Measurements from ENCODE around the gene C22orf39. TPM values are rescaled to one million over a fixed set of nuclear protein-coding genes. Genes with fewer than 3 reads are reported as not detected.

Gene C22orf39
- total and polyA plus RNA-seq, 2 donors (not counting 1 experiment from before 2014, with no cell fraction given) = 15.9 to 16.2 TPM

DNA sequence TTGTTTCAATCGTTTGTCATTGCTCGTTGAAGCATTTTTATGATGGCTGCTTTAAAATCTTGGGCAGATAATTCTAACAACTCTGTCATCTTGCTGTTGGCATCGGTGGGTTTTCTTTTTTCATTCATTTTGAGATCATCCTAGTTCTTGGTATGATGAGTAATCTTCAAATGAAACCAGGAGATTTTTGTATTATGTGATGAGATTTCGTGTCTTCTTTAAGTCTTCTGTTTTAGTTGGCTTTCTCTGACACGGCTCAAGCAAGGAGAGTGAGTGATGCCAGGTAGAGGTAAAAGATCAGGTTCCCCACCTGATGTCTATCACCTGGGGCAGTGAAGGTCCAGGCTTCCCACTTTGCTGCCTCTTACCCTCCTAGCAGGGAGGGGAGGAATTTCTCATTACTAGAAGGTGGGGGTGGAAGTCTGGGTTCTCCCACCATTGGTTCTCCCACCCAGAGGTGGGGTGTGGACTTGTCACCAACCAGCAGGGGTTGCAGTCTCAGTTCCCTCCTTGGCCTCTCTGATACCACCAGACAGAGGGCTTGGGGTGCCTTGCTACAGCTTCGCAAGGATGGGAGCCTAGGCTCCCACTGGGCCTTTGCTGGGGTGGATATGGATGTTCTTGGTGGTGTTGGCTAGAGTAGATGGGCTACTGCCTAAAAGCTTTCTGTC lies 45.1 kb upstream of the C22orf39 start:
- no peak for DNase-seq (ENCODE audit: low read depth in 2 of 2)
- Histone ChIP-seq H4K20me1 (ENCODE audit: control insufficient read depth, extremely low read depth, insufficient read depth, low read length) (no peaks in the 10 kb centered on the region), H3K9ac (ENCODE audit: insufficient read depth, low read length) (no peak overlapping the region), H3K9me3 (ENCODE audit: control insufficient read depth, insufficient read depth, low read depth, low read length) (no peaks in the 10 kb centered on the region), H3K36me3 (ENCODE audit: control insufficient read depth, insufficient read depth, low read length) (peaks cover 1% of the 10 kb centered on the region), H3K27me3 (ENCODE audit: control insufficient read depth, insufficient read depth, low read length) (no peaks in the 10 kb centered on the region), H3K4me2 (ENCODE audit: extremely low read depth, insufficient read depth, low read length) (no peak overlapping the region), H2AFZ (ENCODE audit: low read length) (no peak overlapping the region), H3K27ac (ENCODE audit: insufficient read depth, low read length) (no peak overlapping the region), H3K4me1 (ENCODE audit: control insufficient read depth, extremely low read depth, insufficient read depth, low read length) (peaks cover 3% of the 10 kb centered on the region), H3K4me3 (replicated peaks in 1 of 4; ENCODE audit: control extremely low read depth in 1 of 4, insufficient read depth in 1 of 4, low read depth in 3 of 4, low read length in 4 of 4) (no peak overlapping the region), H3K79me2 (ENCODE audit: control insufficient read depth, insufficient read depth, low read length) (no peaks in the 10 kb centered on the region)
- no peak for TF ChIP-seq EZH2 (IDR thresholded peaks at IDR 0.05; ENCODE audit: low read length, missing control alignments)
- TF ChIP-seq, protein P1, sequence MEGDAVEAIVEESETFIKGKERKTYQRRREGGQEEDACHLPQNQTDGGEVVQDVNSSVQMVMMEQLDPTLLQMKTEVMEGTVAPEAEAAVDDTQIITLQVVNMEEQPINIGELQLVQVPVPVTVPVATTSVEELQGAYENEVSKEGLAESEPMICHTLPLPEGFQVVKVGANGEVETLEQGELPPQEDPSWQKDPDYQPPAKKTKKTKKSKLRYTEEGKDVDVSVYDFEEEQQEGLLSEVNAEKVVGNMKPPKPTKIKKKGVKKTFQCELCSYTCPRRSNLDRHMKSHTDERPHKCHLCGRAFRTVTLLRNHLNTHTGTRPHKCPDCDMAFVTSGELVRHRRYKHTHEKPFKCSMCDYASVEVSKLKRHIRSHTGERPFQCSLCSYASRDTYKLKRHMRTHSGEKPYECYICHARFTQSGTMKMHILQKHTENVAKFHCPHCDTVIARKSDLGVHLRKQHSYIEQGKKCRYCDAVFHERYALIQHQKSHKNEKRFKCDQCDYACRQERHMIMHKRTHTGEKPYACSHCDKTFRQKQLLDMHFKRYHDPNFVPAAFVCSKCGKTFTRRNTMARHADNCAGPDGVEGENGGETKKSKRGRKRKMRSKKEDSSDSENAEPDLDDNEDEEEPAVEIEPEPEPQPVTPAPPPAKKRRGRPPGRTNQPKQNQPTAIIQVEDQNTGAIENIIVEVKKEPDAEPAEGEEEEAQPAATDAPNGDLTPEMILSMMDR (conservative IDR thresholded peaks at IDR 0.05 in 1 of 2, IDR thresholded peaks at IDR 0.05 in 1 of 2; ENCODE audit: low read depth in 1 of 2, low read length in 2 of 2) = no peak

DNA sequence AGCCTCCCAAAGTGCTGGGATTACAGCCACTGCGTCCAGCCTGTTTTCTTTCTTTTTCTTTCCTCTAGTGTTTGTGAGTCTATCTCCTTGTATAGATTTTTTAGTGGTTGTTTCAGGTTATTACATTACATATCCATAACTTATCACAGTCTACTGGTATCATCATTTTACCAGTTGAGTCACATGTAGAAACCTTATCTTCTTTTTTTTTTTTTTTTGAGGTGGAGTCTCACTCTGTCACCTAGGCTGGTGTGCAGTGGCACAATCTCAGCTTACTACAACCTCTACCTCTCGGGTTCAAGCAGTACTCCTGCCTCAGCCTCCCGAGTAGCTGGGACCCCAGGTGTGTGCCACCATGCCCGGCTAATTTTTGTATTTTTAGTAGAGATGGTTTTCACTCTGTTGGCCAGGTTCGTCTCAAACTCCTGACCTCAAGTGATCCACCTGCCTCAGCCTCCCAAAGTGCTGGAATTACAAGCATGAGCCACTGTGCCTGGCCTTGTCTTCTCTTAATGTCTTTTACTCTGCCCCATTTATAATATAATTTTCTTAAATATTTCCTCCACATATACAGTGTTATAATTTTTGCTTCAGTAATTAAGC lies 43.2 kb upstream of the C22orf39 start:
- peaks cover 1% of the 10 kb centered on the region for H3K36me3 ChIP-seq (ENCODE audit: control insufficient read depth, insufficient read depth, low read length)
- no peak overlapping the region for H2AFZ ChIP-seq (ENCODE audit: low read length)
- no peak overlapping the region for H3K27ac ChIP-seq (ENCODE audit: insufficient read depth, low read length)
- no peak for DNase-seq (ENCODE audit: low read depth in 2 of 2)
- H3K79me2 ChIP-seq (ENCODE audit: control insufficient read depth, insufficient read depth, low read length) = no peaks in the 10 kb centered on the region
- H3K27me3 ChIP-seq (ENCODE audit: control insufficient read depth, insufficient read depth, low read length) = no peaks in the 10 kb centered on the region
- TF ChIP-seq EZH2 (IDR thresholded peaks at IDR 0.05; ENCODE audit: low read length, missing control alignments) = no peak
- TF ChIP-seq, protein P1 (conservative IDR thresholded peaks at IDR 0.05 in 1 of 2, IDR thresholded peaks at IDR 0.05 in 1 of 2; ENCODE audit: low read depth in 1 of 2, low read length in 2 of 2) = no peak
- H4K20me1 ChIP-seq (ENCODE audit: control insufficient read depth, extremely low read depth, insufficient read depth, low read length) = no peaks in the 10 kb centered on the region
- H3K4me1 ChIP-seq (ENCODE audit: control insufficient read depth, extremely low read depth, insufficient read depth, low read length) = no peaks in the 10 kb centered on the region
- H3K9me3 ChIP-seq (ENCODE audit: control insufficient read depth, insufficient read depth, low read depth, low read length) = no peaks in the 10 kb centered on the region
- no peak overlapping the region for H3K4me3 ChIP-seq (replicated peaks in 1 of 4; ENCODE audit: control extremely low read depth in 1 of 4, insufficient read depth in 1 of 4, low read depth in 3 of 4, low read length in 4 of 4)
- no peak overlapping the region for H3K9ac ChIP-seq (ENCODE audit: insufficient read depth, low read length)
- no peak overlapping the region for H3K4me2 ChIP-seq (ENCODE audit: extremely low read depth, insufficient read depth, low read length)

DNA sequence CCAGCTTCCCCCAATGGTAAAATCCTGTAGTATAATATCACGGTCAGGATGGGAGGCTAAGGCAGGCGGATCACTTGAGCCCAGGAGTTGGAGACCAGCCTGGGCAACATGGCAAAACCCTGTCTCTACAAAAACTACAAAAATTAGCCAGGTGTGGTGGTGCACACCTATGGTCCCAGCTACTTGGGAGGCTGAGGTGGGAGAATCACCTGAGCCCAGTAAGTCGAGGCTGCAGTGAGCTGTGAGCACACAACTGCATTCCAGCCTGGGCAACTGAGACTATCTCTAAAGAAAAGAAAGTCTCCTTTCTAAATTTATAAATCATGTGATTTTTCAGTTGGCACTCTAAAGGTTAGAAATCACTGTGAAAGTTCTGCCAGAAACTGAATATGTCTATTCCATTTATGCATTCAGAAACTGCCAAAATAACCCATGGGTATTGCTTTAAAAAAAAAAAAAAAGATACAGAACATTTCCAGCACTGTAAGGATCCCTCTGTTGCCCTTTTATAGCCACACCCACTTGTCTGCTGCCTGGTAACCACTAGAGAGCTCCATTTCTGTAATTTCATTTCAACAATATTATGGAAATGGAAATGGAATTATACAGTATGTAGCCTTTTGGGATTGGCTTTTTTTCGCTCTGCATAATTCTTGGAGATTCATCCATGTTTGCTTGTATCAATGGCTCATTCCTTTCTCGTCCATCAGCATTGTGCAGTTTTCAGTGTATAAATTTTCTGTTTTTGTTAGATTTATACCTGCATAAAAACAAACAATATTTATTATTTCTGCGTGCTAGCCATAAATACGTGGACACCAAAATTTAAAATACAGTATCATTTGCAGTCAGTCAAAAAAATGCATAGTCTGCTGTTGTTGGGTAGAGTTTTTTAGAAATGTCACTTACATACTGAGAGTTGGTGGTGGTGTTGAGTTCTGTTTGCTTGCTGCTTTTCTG lies 41.7 kb upstream of the C22orf39 start:
- no peak overlapping the region for H3K9ac ChIP-seq (ENCODE audit: insufficient read depth, low read length)

More for the DNA sequence above, 41.7 kb upstream of the C22orf39 start:
- Histone ChIP-seq H2AFZ (ENCODE audit: low read length) (no peak overlapping the region), H3K4me3 (replicated peaks in 1 of 4; ENCODE audit: control extremely low read depth in 1 of 4, insufficient read depth in 1 of 4, low read depth in 3 of 4, low read length in 4 of 4) (no peak overlapping the region), H3K4me1 (ENCODE audit: control insufficient read depth, extremely low read depth, insufficient read depth, low read length) (no peaks in the 10 kb centered on the region), H3K79me2 (ENCODE audit: control insufficient read depth, insufficient read depth, low read length) (no peaks in the 10 kb centered on the region), H3K36me3 (ENCODE audit: control insufficient read depth, insufficient read depth, low read length) (peaks cover 5% of the 10 kb centered on the region), H3K27ac (ENCODE audit: insufficient read depth, low read length) (no peak overlapping the region), H3K9me3 (ENCODE audit: control insufficient read depth, insufficient read depth, low read depth, low read length) (no peaks in the 10 kb centered on the region), H4K20me1 (ENCODE audit: control insufficient read depth, extremely low read depth, insufficient read depth, low read length) (no peaks in the 10 kb centered on the region), H3K4me2 (ENCODE audit: extremely low read depth, insufficient read depth, low read length) (no peak overlapping the region), H3K27me3 (ENCODE audit: control insufficient read depth, insufficient read depth, low read length) (no peaks in the 10 kb centered on the region)
- no peak for TF ChIP-seq EZH2 (IDR thresholded peaks at IDR 0.05; ENCODE audit: low read length, missing control alignments)
- TF ChIP-seq, protein P1 (conservative IDR thresholded peaks at IDR 0.05 in 1 of 2, IDR thresholded peaks at IDR 0.05 in 1 of 2; ENCODE audit: low read depth in 1 of 2, low read length in 2 of 2) = peak; percentile 21 to 33
- peak in 1 of 2 donors; percentile 65 for DNase-seq (ENCODE audit: low read depth in 2 of 2)
